ENCODE measurements around the gene MYLK.
"Not testable (repeated sequence)": the region's sequence is repeated elsewhere in the genome, so short reads cannot be mapped to it uniquely, and the experiment has no call there.

MYLK gene

GRCh38 chr3:123752228-123752627, 131.9 kb downstream of the MYLK start:
- H3K4me3 ChIP-seq (ENCODE audit: low read depth, low read length) = no peak overlapping the region

DNA sequence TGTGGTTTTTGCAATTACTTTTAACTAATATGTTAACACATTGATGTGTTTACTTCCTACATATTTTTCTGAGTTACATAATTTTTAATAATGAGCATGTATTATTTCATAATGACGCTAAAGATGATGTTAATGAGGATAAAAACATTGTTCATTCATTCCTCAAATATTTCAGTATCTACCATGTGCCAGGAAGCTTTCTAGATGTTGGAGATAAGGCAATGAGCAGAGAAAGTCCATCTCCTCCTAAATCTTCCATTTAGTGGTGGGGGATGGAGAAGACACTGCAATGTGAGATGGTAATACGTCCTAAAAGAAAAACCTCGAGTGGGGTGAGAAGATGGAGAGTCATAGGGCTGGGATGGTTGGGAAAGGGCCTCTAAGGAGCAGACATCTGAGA, 132.7 kb downstream of the MYLK start:
- H3K4me3 ChIP-seq (ENCODE audit: low read depth, low read length) = no peak overlapping the region

GRCh38 chr3:123750659-123751420, 133.3 kb downstream of the MYLK start:
- H3K4me3 ChIP-seq (ENCODE audit: low read depth, low read length) = no peak overlapping the region

GRCh38 chr3:123750209-123750608, 133.9 kb downstream of the MYLK start:
- H3K4me3 ChIP-seq (ENCODE audit: low read depth, low read length) = no peak overlapping the region

DNA sequence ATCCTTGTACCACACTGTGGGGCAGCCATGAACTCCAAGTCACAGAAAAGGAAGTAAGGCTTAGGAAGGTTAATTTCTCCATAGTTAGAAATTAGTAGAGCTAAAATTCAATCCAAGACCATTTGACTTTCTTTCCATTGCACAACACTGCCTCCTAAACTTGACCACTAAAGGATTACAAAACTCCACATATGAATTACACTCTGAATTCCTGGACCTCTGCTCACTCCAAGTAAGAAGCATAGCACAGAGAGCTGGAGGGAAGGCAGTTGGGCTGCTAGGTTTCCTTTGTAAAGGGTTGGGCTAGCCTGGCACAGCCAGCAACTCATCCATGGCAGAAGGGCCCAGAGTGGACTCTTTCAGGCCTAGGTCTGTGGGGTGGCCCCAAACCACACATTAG, 134.4 kb downstream of the MYLK start:
- H3K4me3 ChIP-seq (ENCODE audit: low read depth, low read length) = no peak overlapping the region

DNA sequence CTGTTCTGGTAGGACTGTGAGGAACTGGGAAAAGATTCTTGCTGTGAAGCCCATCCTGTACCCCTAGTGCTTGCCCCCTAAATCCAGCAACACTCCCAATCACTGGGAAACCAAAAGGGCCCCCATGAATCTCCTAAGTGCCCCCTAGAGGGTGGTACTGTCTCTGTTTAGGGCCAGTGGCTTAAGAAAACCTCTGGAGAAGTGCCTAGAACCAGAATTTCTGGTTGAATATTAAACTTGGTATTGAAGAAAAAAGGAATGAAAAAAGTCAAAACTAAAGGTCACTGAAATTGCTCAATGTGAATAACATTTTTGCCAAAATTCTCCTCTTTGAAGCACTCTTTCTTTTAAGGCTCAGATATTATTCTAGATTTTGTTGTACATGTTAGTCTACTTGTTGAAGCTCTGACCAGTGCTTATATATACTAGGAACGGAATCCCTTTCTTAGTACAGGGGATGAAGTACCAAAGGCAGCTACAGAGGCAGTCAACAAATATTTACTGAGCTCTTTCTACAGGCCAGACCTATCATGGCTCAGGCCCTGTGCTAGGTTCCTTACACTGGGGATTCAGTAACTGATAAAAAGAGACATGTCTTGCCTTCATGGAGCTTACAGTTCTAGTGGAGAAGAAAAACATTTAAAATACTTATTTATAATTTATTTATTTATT, 138.8 kb downstream of the MYLK start:
- no peak overlapping the region for H3K4me3 ChIP-seq (ENCODE audit: low read depth, low read length)

DNA sequence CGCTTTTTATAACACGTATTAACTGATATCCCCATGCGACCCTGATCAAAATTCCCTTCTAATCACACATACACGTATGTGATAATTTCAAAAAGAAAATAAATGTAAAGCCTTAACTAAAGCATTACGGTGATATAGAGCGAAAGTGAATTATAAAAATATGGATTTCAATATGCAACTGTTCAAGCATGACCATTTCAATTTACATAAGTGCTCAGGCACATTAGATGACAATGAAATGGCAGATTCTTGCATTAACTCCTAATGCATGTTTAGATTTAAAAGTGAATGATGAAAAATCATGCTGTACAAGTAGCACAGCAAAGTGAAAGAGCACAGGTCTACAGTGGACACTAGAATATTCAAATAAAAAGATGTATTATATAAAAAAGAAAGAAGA, 140.1 kb downstream of the MYLK start:
- H3K4me3 ChIP-seq (ENCODE audit: low read depth, low read length) = no peak overlapping the region

GRCh38 chr3:123743121-123743520, 141.0 kb downstream of the MYLK start:
- no peak overlapping the region for H3K4me3 ChIP-seq (ENCODE audit: low read depth, low read length)

- no peak overlapping the region for H3K4me3 ChIP-seq (ENCODE audit: low read depth, low read length)
Measured at GRCh38 chr3:123741041-123741511, 143.1 kb downstream of the MYLK start.

GRCh38 chr3:123740391-123740822, 143.7 kb downstream of the MYLK start:
- H3K4me3 ChIP-seq (ENCODE audit: low read depth, low read length) = no peak overlapping the region

DNA sequence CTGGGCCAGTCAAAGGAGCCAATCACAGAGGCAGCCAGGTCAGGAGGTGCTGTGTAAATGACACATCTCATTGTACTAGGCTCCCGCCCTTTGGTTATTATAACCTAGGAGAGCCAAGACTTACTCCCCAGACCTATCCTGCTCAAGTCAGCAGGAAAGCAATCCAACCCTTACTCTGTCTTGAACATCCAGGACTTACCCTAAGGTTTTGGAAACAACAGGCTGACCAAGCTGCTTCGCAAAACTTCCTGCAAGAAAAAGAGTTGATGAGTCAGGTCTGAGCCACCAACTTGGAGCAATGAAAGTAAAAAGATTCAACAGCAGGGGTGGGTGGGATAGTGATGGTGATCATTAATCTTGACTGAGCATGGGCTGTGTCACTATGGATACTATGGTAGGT, 144.4 kb downstream of the MYLK start:
- H3K4me3 ChIP-seq (ENCODE audit: low read depth, low read length) = no peak overlapping the region

DNA sequence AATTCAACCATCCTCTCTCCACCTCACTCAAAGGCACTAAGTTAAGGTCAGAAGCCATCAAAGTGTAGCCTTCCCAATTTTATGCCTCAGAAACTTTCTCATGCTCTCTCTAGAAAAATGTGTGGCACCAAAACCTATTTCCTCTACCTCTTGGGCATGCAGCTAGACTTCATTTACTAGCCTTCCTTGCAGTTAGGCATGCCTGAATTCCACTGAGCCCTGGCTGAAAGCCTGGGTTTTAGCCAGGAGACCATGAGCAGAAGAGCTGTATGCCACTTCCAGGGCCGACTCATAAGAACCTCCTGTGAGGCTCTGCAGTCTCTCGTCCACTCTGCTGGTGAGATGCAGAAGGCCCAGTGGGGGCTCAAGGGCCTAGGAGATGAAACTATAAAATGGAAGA, 145.0 kb downstream of the MYLK start:
- no peak overlapping the region for H3K4me3 ChIP-seq (ENCODE audit: low read depth, low read length)

DNA sequence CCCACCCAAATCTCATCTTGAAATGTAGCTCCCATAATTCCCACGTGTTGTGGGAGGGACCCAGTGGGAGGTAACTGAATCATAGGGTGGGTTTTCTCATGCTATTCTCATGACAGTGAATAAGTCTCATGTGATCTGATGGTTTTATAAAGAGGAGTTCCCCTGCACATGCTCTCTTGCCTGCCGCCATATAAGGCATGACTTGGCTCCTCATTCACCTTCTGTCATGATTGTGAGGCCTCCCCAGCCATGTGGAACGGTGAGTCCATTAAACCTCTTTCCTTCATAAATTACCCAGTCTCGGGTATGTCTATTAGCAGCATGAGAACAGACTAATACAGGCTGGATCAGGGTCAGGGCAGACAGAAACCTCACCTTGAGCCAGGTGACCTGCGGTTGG, 145.6 kb downstream of the MYLK start:
- H3K4me3 ChIP-seq (ENCODE audit: low read depth, low read length) = not testable (repeated sequence)

DNA sequence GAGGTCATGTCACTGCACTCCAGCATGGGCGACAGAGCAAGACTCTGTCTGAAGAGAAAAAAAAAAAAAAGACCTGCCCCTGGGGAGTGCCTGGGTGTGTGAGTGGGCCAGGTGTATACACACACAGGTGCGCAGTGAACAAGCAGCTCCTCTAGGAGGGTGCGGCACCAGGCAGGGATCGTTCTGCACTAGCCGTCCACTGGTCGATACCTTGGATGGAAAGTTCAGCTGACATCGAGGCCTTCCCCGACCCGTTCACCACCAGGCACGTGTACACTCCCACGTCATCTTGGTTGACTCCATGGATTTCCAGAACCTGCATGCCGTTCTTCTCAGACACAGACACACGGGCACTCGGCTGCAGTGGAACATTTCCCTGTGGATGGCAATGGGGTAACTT, 147.0 kb downstream of the MYLK start:
- H3K4me3 ChIP-seq (ENCODE audit: low read depth, low read length) = no peak overlapping the region

DNA sequence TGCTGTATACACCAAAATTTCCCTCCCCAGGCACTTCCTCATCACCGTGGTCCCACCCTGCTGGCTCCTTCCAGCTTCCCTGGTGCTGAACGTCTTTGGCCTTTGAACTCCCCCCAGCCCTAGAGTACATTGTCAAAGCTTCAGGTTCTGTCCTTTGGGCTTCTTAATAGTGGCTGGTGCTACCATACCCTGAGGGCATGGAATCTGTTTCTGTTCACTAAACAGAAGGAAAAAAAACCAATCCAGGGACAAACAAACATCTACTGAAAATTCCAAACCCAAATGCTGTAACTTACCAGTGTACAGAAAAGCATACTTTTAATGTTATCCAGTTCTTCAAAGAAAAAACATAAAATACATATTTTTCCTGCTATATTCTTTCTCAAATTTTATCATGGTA, 148.7 kb downstream of the MYLK start:
- H3K4me3 ChIP-seq (ENCODE audit: low read depth, low read length) = no peak overlapping the region

DNA sequence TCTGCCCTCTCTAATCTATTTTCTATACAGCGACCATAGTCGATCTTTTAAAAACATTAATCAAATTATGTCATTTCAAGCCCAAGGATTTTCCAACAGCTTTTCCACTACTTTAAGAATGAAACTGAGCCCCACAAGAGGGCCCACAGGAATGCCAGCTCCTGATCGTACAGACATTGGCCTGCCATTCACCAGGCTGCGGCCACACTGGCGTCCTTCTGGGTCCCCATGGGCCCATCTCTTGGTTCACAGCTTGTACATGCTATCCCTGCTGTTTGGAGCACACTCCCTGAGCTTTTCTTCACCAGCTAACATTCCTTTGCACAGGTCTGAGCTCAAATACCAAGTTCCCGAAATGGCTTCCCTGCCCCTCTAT, 149.6 kb downstream of the MYLK start:
- H3K4me3 ChIP-seq (ENCODE audit: low read depth, low read length) = no peak overlapping the region

- no peak overlapping the region for H3K4me3 ChIP-seq (ENCODE audit: low read depth, low read length)
Measured at GRCh38 chr3:123733805-123734526, 150.2 kb downstream of the MYLK start.

GRCh38 chr3:123733341-123733740, 150.8 kb downstream of the MYLK start:
- H3K4me3 ChIP-seq (ENCODE audit: low read depth, low read length) = no peak overlapping the region

- no peak overlapping the region for H3K4me3 ChIP-seq (ENCODE audit: low read depth, low read length)
Measured at GRCh38 chr3:123732447-123732846, 151.7 kb downstream of the MYLK start.

DNA sequence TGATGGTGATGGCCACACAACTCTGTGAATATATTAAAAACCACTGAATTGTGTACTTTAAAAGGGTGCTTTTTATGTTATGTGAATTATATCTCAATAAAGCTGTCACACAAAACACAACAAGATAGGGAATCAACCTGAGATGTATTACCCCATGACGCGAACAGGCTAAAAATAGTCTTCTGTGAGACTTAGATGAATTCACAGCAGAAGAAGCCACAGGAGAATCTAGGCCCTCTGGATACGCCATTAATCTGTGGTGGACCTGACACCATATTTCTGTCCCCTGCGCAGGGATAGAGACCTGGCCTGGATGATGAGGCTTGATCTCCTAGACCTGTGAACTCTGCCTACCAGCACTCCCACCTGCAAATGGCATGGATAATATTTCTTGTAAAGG, 153.3 kb downstream of the MYLK start:
- no peak overlapping the region for H3K4me3 ChIP-seq (ENCODE audit: low read depth, low read length)

DNA sequence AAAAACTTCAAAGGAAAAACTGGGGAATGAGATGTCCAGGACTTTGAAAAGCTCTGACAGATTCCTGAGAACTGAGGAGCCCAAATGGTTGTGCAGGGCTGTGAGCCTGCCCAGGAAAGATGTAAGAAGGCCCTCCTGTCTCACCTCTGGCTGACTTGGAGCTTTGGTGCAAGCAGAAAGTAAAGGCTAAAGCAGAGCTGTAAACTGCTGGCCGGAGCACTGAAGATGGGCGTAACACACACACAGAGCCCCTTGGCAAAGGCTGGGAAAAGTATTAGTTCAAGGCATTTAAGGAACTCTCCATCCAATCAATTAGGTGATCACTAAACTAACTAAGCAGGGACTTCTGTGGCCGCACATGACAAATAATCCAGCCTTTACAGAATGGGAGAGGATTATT, 155.1 kb downstream of the MYLK start:
- no peak overlapping the region for H3K4me3 ChIP-seq (ENCODE audit: low read depth, low read length)

DNA sequence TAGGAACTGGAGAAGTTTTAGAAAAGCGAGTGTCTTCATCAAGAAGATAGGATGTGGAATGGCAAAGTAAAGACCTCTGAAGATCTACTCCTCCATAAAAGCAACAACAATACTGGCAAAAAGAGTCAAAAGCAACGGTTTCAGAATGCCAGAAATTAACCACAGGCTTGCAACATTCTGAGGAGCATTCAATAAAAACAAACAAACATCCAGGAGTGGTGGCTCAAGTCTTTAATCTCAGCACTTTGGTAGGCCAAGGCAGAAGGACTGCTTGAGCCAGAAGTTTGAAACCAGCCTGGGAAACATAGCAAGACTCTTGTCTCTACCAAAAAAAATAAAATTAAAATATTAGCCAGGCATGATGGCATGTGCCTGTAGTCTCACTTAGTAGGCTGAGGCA, 156.1 kb downstream of the MYLK start:
- H3K4me3 ChIP-seq (ENCODE audit: low read depth, low read length) = no peak overlapping the region

Measured in iPS-11a (cell line).